Measurements from ENCODE around the gene MRPL47.

DNA sequence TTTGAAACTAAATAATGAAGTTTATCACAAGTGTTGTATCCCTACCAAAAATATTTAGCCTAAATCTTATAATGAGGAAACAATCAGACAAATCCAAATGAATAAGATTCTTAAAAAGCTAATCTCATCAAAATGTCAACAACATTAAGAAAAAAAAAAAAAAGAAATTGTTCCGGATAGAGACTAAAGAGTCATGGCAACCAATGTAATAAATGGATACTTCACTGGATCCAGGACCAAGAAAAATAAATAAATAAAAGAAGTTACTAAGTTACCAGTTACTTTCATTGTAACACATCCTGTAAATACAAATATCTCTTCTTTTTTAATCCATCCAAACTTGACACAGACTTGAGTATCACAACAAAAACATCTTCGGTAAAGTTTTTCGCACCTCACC lies 607 bp downstream of the MRPL47 start:
- TF ChIP-seq POLR2AphosphoS5 (IDR thresholded peaks at IDR 0.05; ENCODE audit: borderline replicate concordance, low read depth, low read length), result no peak
- no peak for TF ChIP-seq EZH2 (IDR thresholded peaks at IDR 0.05)
- no peak for TF ChIP-seq FOXP2 (optimal IDR thresholded peaks at IDR 0.05; ENCODE audit: control extremely low read depth, extremely low read length, insufficient read depth)

All from SK-N-MC (cell line).